GM23338 (cell line): ENCODE measurements around the gene TANGO2. TPM values are rescaled to one million over a fixed set of nuclear protein-coding genes. Genes with fewer than 3 reads are reported as not detected.

Experiments used
- ATAC-seq: fragments of 200-7000 bp; cut with Tn5 transposase; 3 replicates; pipeline ENCODE4 v1.9.1; 2020
- DNase-seq: peaks from one replicate; pipeline ENCODE4 v3.0.0-alpha.2; 2015; ENCODE audit warnings: low spot score
- H2AFZ ChIP-seq: fragments of 200-600 bp; sonication (generic); 2 replicates; pipeline ENCODE4 v1.8.0; 2016; ENCODE audit warnings: antibody characterized with exemption, mild to moderate bottlenecking, moderate library complexity
- H3F3A ChIP-seq: fragments of 200-600 bp; sonication (generic); replicated peaks from 2 replicates; pipeline ENCODE4 v1.8.0; 2017; ENCODE audit warnings: antibody characterized with exemption, mixed run types, low read depth
- H3K27ac ChIP-seq: fragments of 200-600 bp; sonication (generic); 2 replicates; pipeline ENCODE4 v1.6.1; 2016; ENCODE audit warnings: low read depth
- H3K27me3 ChIP-seq: fragments of 200-600 bp; sonication (generic); 2 replicates; pipeline ENCODE4 v1.8.0; 2016; ENCODE audit warnings: mild to moderate bottlenecking, mixed run types, moderate library complexity; ENCODE audit not compliant: insufficient read depth
- H3K36me3 ChIP-seq: fragments of 200-600 bp; sonication (generic); 2 replicates; pipeline ENCODE4 v1.8.0; 2016; ENCODE audit warnings: mild to moderate bottlenecking; ENCODE audit not compliant: insufficient read depth
- H3K4me1 ChIP-seq: fragments of 200-600 bp; sonication (generic); 2 replicates; pipeline ENCODE4 v1.8.0; 2016; ENCODE audit warnings: mild to moderate bottlenecking, moderate library complexity; ENCODE audit not compliant: insufficient read depth
- H3K4me2 ChIP-seq: fragments of 200-600 bp; sonication (generic); 2 replicates; pipeline ENCODE4 v1.7.1; 2017; ENCODE audit warnings: mixed run types
- H3K4me3 ChIP-seq: fragments of 200-600 bp; sonication (generic); 2 replicates; pipeline ENCODE4 v1.6.1; 2016; ENCODE audit warnings: mixed run types
- H3K79me2 ChIP-seq: fragments of 200-600 bp; sonication (generic); replicated peaks from 2 replicates; pipeline ENCODE4 v1.8.0; 2017; ENCODE audit warnings: mild to moderate bottlenecking; ENCODE audit not compliant: insufficient read depth
- H3K9me2 ChIP-seq: fragments of 200-600 bp; sonication (generic); 2 replicates; pipeline ENCODE4 v1.8.0; 2017; ENCODE audit not compliant: insufficient read depth
- H4K20me1 ChIP-seq: fragments of 200-600 bp; sonication (generic); replicated peaks from 2 replicates; pipeline ENCODE4 v1.8.0; 2017; ENCODE audit warnings: mild to moderate bottlenecking; ENCODE audit not compliant: insufficient read depth
- H3K27ac Mint-ChIP-seq: 2 replicates; pipeline ENCODE4 v1.8.0; 2020; ENCODE audit warnings: inconsistent platforms, mild to moderate bottlenecking, moderate library complexity, mixed read lengths
- H3K27me3 Mint-ChIP-seq: 3 replicates; pipeline ENCODE4 v1.8.0; 2022; ENCODE audit warnings: low read depth, mild to moderate bottlenecking, moderate library complexity, mixed read lengths, inconsistent platforms; ENCODE audit not compliant: insufficient read depth, poor library complexity
- H3K36me3 Mint-ChIP-seq: 3 replicates; pipeline ENCODE4 v1.8.0; 2021; ENCODE audit warnings: low read depth, mild to moderate bottlenecking, inconsistent platforms, moderate library complexity, mixed read lengths
- H3K4me1 Mint-ChIP-seq: 3 replicates; pipeline ENCODE4 v1.8.0; 2020; ENCODE audit warnings: mild to moderate bottlenecking, inconsistent platforms, mixed read lengths
- H3K4me3 Mint-ChIP-seq: 3 replicates; pipeline ENCODE4 v1.8.0; 2021; ENCODE audit warnings: moderate library complexity, mild to moderate bottlenecking, inconsistent platforms, mixed read lengths
- H3K9me3 Mint-ChIP-seq: 3 replicates; pipeline ENCODE4 v1.8.0; 2020; ENCODE audit warnings: moderate library complexity, mild to moderate bottlenecking, inconsistent platforms, mixed read lengths
- CREB1 ChIP-seq: fragments of 250-450 bp; sonication (Bioruptor Pico); IDR thresholded peaks from 2 replicates; pipeline ENCODE4 v1.5.0; 2020; ENCODE audit warnings: low read depth, mild to moderate bottlenecking, moderate library complexity
- CTCF ChIP-seq, 2 experiments: fragments of 200-600 bp in 1 of 2; sonication (generic) in 1 of 2; conservative IDR thresholded peaks; 2 replicates each; pipeline versions ENCODE4 v1.5.1 to v1.6.1; 2016 to 2017; ENCODE audit warnings: antibody characterized with exemption in 2 of 2, low read depth in 2 of 2, mild to moderate bottlenecking in 2 of 2, moderate library complexity in 1 of 2
- ETS1 ChIP-seq: IDR thresholded peaks from 2 replicates; pipeline ENCODE4 v1.6.1; 2016; ENCODE audit warnings: antibody characterized with exemption
- EZH2 ChIP-seq: fragments of 200-600 bp; sonication (generic); IDR thresholded peaks from one replicate; pipeline ENCODE4 v1.8.0; 2017; ENCODE audit warnings: antibody characterized with exemption, mild to moderate bottlenecking, low read depth; ENCODE audit not compliant: unreplicated experiment
- EZH2phosphoT487 ChIP-seq: fragments of 200-600 bp; sonication (generic); IDR thresholded peaks from one replicate; pipeline ENCODE4 v1.8.1; 2018; ENCODE audit warnings: antibody characterized with exemption; ENCODE audit not compliant: unreplicated experiment
- JUNB ChIP-seq: IDR thresholded peaks from one replicate; pipeline ENCODE4 v1.6.1; 2016; ENCODE audit warnings: antibody characterized with exemption; ENCODE audit not compliant: unreplicated experiment
- NANOG ChIP-seq: IDR thresholded peaks from 2 replicates; pipeline ENCODE4 v1.6.1; 2016; ENCODE audit warnings: antibody characterized with exemption, borderline replicate concordance
- POLR2AphosphoS5 ChIP-seq: IDR thresholded peaks from 2 replicates; pipeline ENCODE4 v1.6.1; 2016; ENCODE audit warnings: antibody characterized with exemption, low read depth
- REST ChIP-seq: IDR thresholded peaks from one replicate; pipeline ENCODE4 v1.6.1; 2018; ENCODE audit warnings: antibody characterized with exemption; ENCODE audit not compliant: unreplicated experiment
- STAT1 ChIP-seq: IDR thresholded peaks from one replicate; pipeline ENCODE4 v1.6.1; 2016; ENCODE audit warnings: antibody characterized with exemption; ENCODE audit not compliant: unreplicated experiment
- ZNF114 ChIP-seq: fragments of 250-450 bp; sonication (Bioruptor Pico); IDR thresholded peaks from 2 replicates; pipeline ENCODE4 v1.5.0; 2020; ENCODE audit warnings: mild to moderate bottlenecking, moderate library complexity
- ZNF331 ChIP-seq: fragments of 250-450 bp; sonication (Bioruptor Pico); IDR thresholded peaks from 2 replicates; pipeline ENCODE4 v1.5.0; 2020; ENCODE audit warnings: low read depth, mild to moderate bottlenecking, moderate library complexity
- polyA plus RNA-seq: library from polyadenylated mRNA; unstranded; fragments of >200 nt; fragmentation: Nextera tagmentation; extraction: Ambion mirVana; gene quantifications from 2 replicates; pipeline ENCODE4 v1.2.1, GENCODE V29; 2016
- total RNA-seq: library from RNA; depleted of rRNA; stranded (reverse); fragments of >200 nt; shearing (Covaris generic); gene quantifications from 2 replicates; pipeline ENCODE4 v1.2.3, GENCODE V29; 2014
- TF ChIP-seq, protein P1 (sequence below): fragments of 250-450 bp; sonication (Bioruptor Pico); IDR thresholded peaks from 2 replicates; pipeline ENCODE4 v1.5.0; 2020; ENCODE audit warnings: mild to moderate bottlenecking, moderate library complexity

TANGO2 gene
- total and polyA plus RNA-seq, 2 experiments from 2014 or later = 6.9 to 15.0 TPM

GRCh38 chr22:20028855-20029549 is 8.1 kb downstream of the TANGO2 start:
- Histone ChIP-seq H3K27ac (no peak overlapping the region), H3K36me3 (no peaks in the 10 kb centered on the region), H3F3A (no peaks in the 10 kb centered on the region), H3K79me2 (no peaks in the 10 kb centered on the region), H3K4me2 (no peak overlapping the region), H4K20me1 (no peaks in the 10 kb centered on the region; the same call in none of the 2 replicates), H3K9me2 (no peaks in the 10 kb centered on the region), H3K27me3 (no peaks in the 10 kb centered on the region), H2AFZ (no peak overlapping the region), H3K4me3 (no peak overlapping the region), H3K4me1 (no peaks in the 10 kb centered on the region)
- no peak overlapping the region for H3K4me3 Mint-ChIP-seq
- H3K27ac Mint-ChIP-seq = no peak overlapping the region
- no peak for DNase-seq
- no peak for ATAC-seq
- H3K36me3 Mint-ChIP-seq = no peaks in the 10 kb centered on the region
- H3K27me3 Mint-ChIP-seq = peaks cover 7% of the 10 kb centered on the region
- TF ChIP-seq JUNB = no peak
- no peak for TF ChIP-seq STAT1
- no peak for TF ChIP-seq ZNF331 (CRISPR knock-in tag)
- TF ChIP-seq POLR2AphosphoS5 = no peak
- no peak for TF ChIP-seq NANOG
- no peak for TF ChIP-seq ZNF114 (CRISPR knock-in tag)
- TF ChIP-seq CREB1 = no peak
- TF ChIP-seq EZH2 = no peak
- TF ChIP-seq ETS1 = no peak
- no peak for TF ChIP-seq REST
- TF ChIP-seq, protein P1, sequence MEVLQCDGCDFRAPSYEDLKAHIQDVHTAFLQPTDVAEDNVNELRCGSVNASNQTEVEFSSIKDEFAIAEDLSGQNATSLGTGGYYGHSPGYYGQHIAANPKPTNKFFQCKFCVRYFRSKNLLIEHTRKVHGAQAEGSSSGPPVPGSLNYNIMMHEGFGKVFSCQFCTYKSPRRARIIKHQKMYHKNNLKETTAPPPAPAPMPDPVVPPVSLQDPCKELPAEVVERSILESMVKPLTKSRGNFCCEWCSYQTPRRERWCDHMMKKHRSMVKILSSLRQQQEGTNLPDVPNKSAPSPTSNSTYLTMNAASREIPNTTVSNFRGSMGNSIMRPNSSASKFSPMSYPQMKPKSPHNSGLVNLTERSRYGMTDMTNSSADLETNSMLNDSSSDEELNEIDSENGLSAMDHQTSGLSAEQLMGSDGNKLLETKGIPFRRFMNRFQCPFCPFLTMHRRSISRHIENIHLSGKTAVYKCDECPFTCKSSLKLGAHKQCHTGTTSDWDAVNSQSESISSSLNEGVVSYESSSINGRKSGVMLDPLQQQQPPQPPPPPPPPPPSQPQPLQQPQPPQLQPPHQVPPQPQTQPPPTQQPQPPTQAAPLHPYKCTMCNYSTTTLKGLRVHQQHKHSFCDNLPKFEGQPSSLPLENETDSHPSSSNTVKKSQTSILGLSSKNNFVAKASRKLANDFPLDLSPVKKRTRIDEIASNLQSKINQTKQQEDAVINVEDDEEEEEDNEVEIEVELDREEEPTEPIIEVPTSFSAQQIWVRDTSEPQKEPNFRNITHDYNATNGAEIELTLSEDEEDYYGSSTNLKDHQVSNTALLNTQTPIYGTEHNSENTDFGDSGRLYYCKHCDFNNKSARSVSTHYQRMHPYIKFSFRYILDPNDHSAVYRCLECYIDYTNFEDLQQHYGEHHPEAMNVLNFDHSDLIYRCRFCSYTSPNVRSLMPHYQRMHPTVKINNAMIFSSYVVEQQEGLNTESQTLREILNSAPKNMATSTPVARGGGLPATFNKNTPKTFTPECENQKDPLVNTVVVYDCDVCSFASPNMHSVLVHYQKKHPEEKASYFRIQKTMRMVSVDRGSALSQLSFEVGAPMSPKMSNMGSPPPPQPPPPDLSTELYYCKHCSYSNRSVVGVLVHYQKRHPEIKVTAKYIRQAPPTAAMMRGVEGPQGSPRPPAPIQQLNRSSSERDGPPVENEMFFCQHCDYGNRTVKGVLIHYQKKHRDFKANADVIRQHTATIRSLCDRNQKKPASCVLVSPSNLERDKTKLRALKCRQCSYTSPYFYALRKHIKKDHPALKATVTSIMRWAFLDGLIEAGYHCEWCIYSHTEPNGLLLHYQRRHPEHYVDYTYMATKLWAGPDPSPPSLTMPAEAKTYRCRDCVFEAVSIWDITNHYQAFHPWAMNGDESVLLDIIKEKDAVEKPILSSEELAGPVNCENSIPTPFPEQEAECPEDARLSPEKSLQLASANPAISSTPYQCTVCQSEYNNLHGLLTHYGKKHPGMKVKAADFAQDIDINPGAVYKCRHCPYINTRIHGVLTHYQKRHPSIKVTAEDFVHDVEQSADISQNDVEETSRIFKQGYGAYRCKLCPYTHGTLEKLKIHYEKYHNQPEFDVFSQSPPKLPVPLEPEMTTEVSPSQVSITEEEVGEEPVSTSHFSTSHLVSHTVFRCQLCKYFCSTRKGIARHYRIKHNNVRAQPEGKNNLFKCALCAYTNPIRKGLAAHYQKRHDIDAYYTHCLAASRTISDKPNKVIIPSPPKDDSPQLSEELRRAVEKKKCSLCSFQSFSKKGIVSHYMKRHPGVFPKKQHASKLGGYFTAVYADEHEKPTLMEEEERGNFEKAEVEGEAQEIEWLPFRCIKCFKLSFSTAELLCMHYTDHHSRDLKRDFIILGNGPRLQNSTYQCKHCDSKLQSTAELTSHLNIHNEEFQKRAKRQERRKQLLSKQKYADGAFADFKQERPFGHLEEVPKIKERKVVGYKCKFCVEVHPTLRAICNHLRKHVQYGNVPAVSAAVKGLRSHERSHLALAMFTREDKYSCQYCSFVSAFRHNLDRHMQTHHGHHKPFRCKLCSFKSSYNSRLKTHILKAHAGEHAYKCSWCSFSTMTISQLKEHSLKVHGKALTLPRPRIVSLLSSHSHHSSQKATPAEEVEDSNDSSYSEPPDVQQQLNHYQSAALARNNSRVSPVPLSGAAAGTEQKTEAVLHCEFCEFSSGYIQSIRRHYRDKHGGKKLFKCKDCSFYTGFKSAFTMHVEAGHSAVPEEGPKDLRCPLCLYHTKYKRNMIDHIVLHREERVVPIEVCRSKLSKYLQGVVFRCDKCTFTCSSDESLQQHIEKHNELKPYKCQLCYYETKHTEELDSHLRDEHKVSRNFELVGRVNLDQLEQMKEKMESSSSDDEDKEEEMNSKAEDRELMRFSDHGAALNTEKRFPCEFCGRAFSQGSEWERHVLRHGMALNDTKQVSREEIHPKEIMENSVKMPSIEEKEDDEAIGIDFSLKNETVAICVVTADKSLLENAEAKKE (CRISPR knock-in tag) = no peak
- TF ChIP-seq EZH2phosphoT487 = no peak
- TF ChIP-seq CTCF (conservative IDR thresholded peaks at IDR 0.05; ENCODE audit: low read depth in 2 of 2) = no peak
- H3K9me3 Mint-ChIP-seq = no peaks in the 10 kb centered on the region
- H3K4me1 Mint-ChIP-seq = no peaks in the 10 kb centered on the region
